GM19025 (cell line): Measurements from ENCODE around the gene ABHD17B.

ENCODE experiments used
- ATAC-seq: cut with Tn5 transposase; IDR thresholded peaks from one replicate; pipeline ENCODE4 v1.9.1; 2021; ENCODE audit warnings: mild to moderate bottlenecking, low read depth, moderate library complexity; ENCODE audit not compliant: unreplicated experiment

The ABHD17B gene

GRCh38 chr9:71824257-71824656, 86.7 kb downstream of the ABHD17B start:
- ATAC-seq = no peak

GRCh38 chr9:71822935-71823334, 88.1 kb downstream of the ABHD17B start:
- no peak for ATAC-seq

- ATAC-seq = no peak
Observed at GRCh38 chr9:71822456-71822855, 88.5 kb downstream of the ABHD17B start.

- no peak for ATAC-seq
Observed at GRCh38 chr9:71821405-71821804, 89.6 kb downstream of the ABHD17B start.

- no peak for ATAC-seq
Observed at GRCh38 chr9:71820403-71820921, 90.5 kb downstream of the ABHD17B start.

- ATAC-seq = no peak
Observed at GRCh38 chr9:71819115-71819739, 91.8 kb downstream of the ABHD17B start.

GRCh38 chr9:71816916-71817451, 94.0 kb downstream of the ABHD17B start:
- ATAC-seq = no peak
